GM18873 (cell line): ENCODE results near the gene DMBT1.

Experiments used
- ATAC-seq: cut with Tn5 transposase; IDR thresholded peaks from one replicate; pipeline ENCODE4 v1.9.1; 2021; ENCODE audit warnings: mild to moderate bottlenecking, moderate library complexity, moderate number of reproducible peaks; ENCODE audit not compliant: unreplicated experiment, low FRiP score

Gene DMBT1

GRCh38 chr10:122548407-122549085 is 12.0 kb upstream of the DMBT1 start:
- no peak for ATAC-seq

GRCh38 chr10:122549636-122550035 is 10.9 kb upstream of the DMBT1 start:
- no peak for ATAC-seq

GRCh38 chr10:122550427-122550826 is 10.1 kb upstream of the DMBT1 start:
- no peak for ATAC-seq

- ATAC-seq: no peak
Measured at GRCh38 chr10:122550983-122551382, 9.6 kb upstream of the DMBT1 start.

- no peak for ATAC-seq
Measured at GRCh38 chr10:122551450-122551849, 9.1 kb upstream of the DMBT1 start.

DNA sequence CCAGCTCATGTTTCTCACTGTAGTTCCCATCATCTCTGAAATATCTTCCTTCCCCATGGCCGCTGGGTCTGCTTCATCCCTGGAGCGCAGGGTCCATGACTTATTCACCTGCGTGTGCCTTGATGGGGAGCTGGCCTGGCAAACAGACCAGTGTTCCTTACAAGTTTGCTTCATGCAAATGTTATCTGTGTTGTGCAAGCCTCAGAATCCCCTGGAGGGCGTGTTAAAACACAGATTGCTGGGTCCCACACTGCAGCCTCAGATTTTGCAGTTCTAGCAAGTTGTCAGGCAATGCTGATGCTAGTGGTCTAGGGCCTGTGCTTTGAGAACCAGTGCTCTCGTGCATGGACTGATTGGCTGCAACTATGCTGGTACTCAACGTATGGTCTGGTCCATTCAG is 7.2 kb upstream of the DMBT1 start:
- ATAC-seq: no peak

DNA sequence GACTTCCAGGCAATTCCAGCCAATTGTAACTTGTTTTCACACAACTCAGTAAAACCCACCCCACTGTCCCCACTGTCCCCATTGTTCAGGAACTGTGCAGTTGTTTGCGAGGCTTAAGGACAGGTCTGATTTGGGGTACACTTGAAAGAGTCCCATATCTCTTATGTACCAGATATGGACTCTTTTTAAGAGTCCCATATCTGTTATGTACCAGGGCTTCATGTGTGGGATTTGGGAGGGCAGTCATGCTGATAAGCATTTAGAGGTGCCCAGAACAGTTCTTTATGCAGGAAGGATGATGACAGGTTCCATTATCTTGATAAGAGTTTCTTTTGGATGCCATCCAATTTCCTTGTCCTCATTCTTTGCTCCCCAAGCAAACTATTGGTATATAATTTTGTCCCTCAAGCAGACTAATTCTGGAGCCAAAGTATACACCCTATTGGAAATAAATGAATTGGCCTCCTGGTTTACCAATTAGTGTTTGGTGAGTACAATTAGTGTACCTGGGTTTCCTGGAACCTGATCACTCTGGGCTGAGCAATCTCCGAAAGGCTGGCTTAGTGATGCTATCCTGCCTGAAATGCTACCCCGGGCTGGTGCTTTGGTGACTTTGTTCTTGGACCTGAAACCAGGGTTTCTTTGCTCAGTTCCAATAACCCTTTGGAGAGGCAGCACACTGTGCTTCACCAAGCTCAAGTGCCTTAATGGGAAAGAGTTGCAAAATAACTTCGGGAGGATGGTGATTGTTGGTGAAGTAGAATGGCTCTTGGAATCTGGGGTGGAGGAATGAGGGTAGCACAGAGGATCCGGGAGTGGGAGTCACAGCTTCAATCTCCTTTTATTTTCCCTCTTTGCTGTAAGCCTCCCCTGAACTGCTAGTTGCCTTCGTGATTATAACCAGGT is 6.2 kb upstream of the DMBT1 start:
- ATAC-seq: no peak

- no peak for ATAC-seq
Measured at GRCh38 chr10:122555442-122555841, 5.1 kb upstream of the DMBT1 start.

GRCh38 chr10:122557516-122557915 is 3.0 kb upstream of the DMBT1 start:
- no peak for ATAC-seq

GRCh38 chr10:122558452-122558851 is 2.1 kb upstream of the DMBT1 start:
- ATAC-seq: no peak

GRCh38 chr10:122559228-122559627 is 1.3 kb upstream of the DMBT1 start:
- no peak for ATAC-seq

GRCh38 chr10:122561212-122561611 is 658 bp downstream of the DMBT1 start:
- no peak for ATAC-seq

DNA sequence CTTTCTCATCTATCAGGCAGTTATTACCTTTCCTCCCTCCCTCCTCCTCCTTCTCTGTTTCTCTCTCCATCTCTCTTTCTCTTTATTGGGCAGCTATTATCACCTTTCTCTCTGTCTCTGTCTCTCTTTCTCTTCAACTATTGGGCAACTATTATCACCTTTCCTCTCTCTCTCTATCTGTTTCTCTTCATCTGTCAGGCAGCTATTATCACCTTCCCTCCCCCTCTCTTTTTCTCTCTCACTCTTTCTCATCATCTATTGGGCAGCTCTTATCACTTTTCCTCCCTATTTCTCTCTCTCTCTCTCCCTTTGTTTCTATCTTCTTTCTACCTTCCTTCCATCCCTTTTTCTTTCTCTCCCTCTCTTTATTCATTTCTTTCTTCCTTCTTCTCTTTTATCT is 1.2 kb downstream of the DMBT1 start:
- ATAC-seq: no peak

DNA sequence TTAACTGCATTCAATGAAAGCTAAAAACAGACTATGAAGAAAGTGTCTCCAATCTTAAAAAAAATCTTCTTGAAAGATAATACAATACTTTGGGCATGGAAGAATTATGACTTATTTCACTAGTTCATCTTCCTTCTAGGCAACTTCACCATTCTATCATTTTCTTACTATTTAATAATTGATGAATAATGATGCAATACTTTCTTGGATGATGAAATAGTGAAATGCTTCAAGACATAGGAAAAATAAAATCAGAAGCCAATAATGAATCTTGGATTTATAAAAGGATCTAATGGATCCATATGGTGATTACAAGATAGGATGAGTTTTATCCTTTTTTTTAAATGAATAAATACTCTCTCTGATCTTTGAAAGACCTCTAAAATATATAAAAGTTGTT is 4.4 kb downstream of the DMBT1 start:
- no peak for ATAC-seq

- ATAC-seq: no peak
Measured at GRCh38 chr10:122565766-122566206, 5.2 kb downstream of the DMBT1 start.

- no peak for ATAC-seq
Measured at GRCh38 chr10:122566632-122567031, 6.1 kb downstream of the DMBT1 start.

DNA sequence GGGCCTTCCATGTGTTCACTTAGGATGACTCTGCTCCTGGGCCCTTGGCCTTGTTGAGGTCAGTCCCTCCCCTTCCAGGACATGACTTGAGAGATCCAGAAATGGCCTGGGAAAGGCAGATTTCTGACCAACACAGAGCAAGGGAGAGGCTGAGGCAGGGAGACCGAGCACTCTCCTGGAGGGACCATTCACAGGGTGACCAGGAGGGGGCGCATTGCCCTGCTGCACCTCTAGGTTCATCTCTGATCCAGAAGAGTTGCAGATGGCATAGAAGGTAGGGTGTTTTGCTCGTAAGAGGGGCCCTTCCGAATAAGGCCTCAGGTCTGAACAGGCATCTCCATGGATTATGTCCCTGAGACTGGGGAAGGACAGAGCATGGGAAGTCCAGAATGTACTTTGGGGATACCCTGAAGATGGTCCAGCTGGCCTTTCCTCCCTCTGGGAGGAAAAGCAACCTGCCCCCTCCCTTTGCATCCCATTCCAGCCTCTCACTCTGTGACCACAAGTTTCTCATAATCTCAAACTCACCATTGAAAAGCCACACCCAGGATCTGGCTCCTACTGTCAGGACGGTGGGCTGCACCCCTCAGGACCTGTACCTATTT is 6.6 kb downstream of the DMBT1 start:
- no peak for ATAC-seq

- ATAC-seq: no peak
Measured at GRCh38 chr10:122568551-122568950, 8.0 kb downstream of the DMBT1 start.

DNA sequence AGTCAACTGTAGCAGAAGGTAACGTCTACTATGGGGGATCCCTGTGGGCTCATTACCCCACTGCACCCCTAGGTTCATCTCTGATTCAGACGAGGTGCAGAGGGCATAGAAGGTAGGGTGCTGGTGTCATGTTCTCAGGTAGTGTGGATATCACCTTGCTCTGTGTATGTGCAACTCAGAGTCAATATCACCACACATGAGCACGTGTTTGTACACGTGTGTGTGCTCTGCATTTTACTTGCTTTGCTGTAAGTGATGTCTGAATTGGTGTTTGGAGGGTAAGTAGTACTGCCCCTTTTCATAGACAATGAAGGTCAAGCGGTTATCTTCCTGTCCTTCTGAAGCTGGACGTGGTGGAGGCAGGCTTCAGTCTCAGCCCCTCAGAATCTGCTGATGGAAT is 10.4 kb downstream of the DMBT1 start:
- no peak for ATAC-seq

DNA sequence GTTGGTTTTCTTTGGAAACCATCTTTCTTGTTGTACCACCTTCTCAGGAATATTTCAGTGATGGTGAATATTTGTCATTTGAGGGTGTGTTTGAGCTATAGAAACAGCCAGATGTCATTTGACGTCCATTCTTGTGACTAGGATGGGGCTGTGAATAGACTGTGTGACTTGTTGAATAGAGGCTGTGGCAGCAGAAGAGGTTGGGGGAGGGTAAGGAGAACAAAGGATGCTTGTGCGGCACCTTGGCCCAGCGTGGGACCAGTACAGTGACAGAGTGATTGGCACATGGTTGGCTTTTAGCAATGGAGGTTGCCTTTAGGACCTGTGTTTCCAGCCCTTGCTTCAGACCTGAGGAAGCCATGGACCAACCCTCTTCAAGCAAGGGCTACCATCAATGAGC is 11.3 kb downstream of the DMBT1 start:
- ATAC-seq: no peak

GRCh38 chr10:122575776-122576175 is 15.2 kb downstream of the DMBT1 start:
- ATAC-seq: no peak
